A673 (cell line): Measurements from ENCODE around the gene MTF1. TPM values are rescaled to one million over a fixed set of nuclear protein-coding genes. Genes with fewer than 3 reads are reported as not detected.

Source experiments
- BruUV-seq: library from RNA; stranded (reverse); fragments of 400-500 nt; replicated peaks from 2 replicates; lab custom pipeline; 2021; lab: Mats Ljungman, UMichigan
- CTCF ChIA-PET: fragments of 300-600 bp; sonication (Branson Sonifier 250); formaldehyde crosslinking; loops from one replicate; lab custom pipeline; 2022; ENCODE audit warnings: antibody characterized with exemption; lab: Charles Lee
- POLR2A ChIA-PET: fragments of 300-600 bp; sonication (Branson Sonifier 250); formaldehyde crosslinking; loops from one replicate; lab custom pipeline; 2022; ENCODE audit warnings: antibody characterized with exemption; ENCODE audit not compliant: low non-redundant PET; lab: Charles Lee
- DNase-seq: peaks from one replicate; pipeline ENCODE4 v3.0.0-alpha.2; 2015; ENCODE audit warnings: low spot score
- H3K27ac ChIP-seq: fragments of 200-600 bp; sonication (generic); 2 replicates; pipeline ENCODE4 v1.5.1; 2016; ENCODE audit warnings: mixed run types, low read depth, mild to moderate bottlenecking, mixed read lengths, antibody characterized with exemption, low read length; ENCODE audit not compliant: poor library complexity, severe bottlenecking
- H3K27me3 ChIP-seq: fragments of 200-600 bp; sonication (generic); replicated peaks from 2 replicates; pipeline ENCODE4 v1.6.1; 2017; ENCODE audit warnings: mixed run types, low read depth, mild to moderate bottlenecking, mixed read lengths, antibody characterized with exemption, low read length; ENCODE audit not compliant: insufficient read depth, poor library complexity
- H3K36me3 ChIP-seq: fragments of 200-600 bp; sonication (generic); 2 replicates; pipeline ENCODE4 v1.6.1; 2016; ENCODE audit warnings: mixed run types, mild to moderate bottlenecking, mixed read lengths, antibody characterized with exemption, low read length; ENCODE audit not compliant: insufficient read depth, poor library complexity, severe bottlenecking
- H3K4me1 ChIP-seq: fragments of 200-600 bp; sonication (generic); 2 replicates; pipeline ENCODE4 v1.6.1; 2017; ENCODE audit warnings: mixed run types, mild to moderate bottlenecking, mixed read lengths, antibody characterized with exemption, low read length; ENCODE audit not compliant: insufficient read depth, poor library complexity, severe bottlenecking
- H3K4me3 ChIP-seq: fragments of 200-600 bp; sonication (generic); 2 replicates; pipeline ENCODE4 v1.5.1; 2016; ENCODE audit warnings: low read depth, mixed run types, mild to moderate bottlenecking, mixed read lengths, low read length; ENCODE audit not compliant: poor library complexity, severe bottlenecking
- H3K9me3 ChIP-seq: fragments of 200-600 bp; sonication (generic); 2 replicates; pipeline ENCODE4 v1.6.1; 2016; ENCODE audit warnings: mixed run types, low read depth, mild to moderate bottlenecking, mixed read lengths, antibody characterized with exemption, low read length; ENCODE audit not compliant: poor library complexity, severe bottlenecking
- EZH2 ChIP-seq: fragments of 200-600 bp; sonication (generic); IDR thresholded peaks from 2 replicates; pipeline ENCODE4 v1.6.1; 2017; ENCODE audit warnings: borderline replicate concordance, low read depth, mild to moderate bottlenecking, mixed read lengths, antibody characterized with exemption, low read length; ENCODE audit not compliant: poor library complexity, severe bottlenecking
- intact Hi-C: fragments of 100-400 bp; cut with micrococcal nuclease; formaldehyde crosslinking; loops from one replicate; pipeline ENCODE4 v1.10.0; 2022; ENCODE audit not compliant: unreplicated experiment
- total RNA-seq: library from RNA; stranded (reverse); gene quantifications from 2 replicates; pipeline ENCODE4 v1.2.3, GENCODE V29; 2021
- TF ChIP-seq, protein P1 (sequence below): fragments of 300-800, 200-600 bp; sonication (generic); conservative IDR thresholded peaks from 2 replicates; pipeline ENCODE4 v1.5.1; 2017; ENCODE audit warnings: low read depth, mild to moderate bottlenecking, antibody characterized with exemption, low read length, moderate library complexity, mixed read lengths

Gene MTF1
- total RNA-seq, 1 experiment from 2014 or later = 19.8 TPM

DNA sequence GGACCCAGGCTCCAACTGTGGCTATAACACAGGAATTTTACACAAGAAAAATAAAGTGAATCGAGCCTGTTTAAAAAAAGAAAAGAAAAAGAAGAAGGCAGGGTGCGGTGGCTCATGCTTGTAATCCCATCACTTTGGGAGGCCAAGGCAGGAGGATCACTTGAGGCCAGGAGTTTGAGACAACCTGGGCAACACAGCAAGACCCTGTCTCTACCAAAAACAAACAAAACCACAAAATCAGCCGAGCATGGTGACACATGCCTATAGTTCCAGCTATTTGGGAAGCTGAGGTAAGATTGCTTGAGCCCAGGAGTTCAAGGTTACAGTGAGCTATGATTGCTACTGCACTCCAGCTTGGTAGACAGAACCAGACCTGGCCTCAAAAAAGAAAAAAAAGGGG, 17.7 kb downstream of the MTF1 start:
- TF ChIP-seq, protein P1, sequence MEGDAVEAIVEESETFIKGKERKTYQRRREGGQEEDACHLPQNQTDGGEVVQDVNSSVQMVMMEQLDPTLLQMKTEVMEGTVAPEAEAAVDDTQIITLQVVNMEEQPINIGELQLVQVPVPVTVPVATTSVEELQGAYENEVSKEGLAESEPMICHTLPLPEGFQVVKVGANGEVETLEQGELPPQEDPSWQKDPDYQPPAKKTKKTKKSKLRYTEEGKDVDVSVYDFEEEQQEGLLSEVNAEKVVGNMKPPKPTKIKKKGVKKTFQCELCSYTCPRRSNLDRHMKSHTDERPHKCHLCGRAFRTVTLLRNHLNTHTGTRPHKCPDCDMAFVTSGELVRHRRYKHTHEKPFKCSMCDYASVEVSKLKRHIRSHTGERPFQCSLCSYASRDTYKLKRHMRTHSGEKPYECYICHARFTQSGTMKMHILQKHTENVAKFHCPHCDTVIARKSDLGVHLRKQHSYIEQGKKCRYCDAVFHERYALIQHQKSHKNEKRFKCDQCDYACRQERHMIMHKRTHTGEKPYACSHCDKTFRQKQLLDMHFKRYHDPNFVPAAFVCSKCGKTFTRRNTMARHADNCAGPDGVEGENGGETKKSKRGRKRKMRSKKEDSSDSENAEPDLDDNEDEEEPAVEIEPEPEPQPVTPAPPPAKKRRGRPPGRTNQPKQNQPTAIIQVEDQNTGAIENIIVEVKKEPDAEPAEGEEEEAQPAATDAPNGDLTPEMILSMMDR = no peak
- no peak for TF ChIP-seq EZH2
- H3K4me1 ChIP-seq = no peaks in the 10 kb centered on the region
- intact Hi-C loops = no loop called here
- no peak overlapping the region for H3K4me3 ChIP-seq
- no TSS peak for BruUV-seq
- no peak overlapping the region for H3K27ac ChIP-seq
- peaks cover 21% of the 10 kb centered on the region for H3K36me3 ChIP-seq
- H3K27me3 ChIP-seq = no peaks in the 10 kb centered on the region
- H3K9me3 ChIP-seq = no peaks in the 10 kb centered on the region
- no peak for DNase-seq
- ChIA-PET POLR2A (no interaction called here), CTCF (no interaction called here)

DNA sequence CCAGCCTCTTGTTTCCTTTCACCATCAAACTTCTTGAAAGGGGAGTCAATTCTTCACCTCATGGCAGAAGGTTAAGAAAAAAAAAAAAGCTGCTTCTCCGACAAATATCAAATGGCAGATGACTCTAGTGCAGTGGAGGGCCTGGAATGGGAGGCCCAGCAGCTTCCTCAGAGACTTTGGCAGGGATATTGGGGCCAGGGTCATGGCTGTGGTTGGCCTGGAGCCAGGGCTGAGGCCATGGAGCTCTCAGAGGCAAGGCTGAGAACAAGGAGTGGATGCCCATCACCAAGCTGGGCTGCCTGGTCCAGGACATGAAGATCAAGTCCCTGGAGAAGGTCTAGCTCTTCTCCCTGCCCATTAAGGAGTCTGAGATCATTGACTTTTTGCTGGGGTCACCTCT, 18.7 kb downstream of the MTF1 start:
- POLR2A ChIA-PET = interaction anchor here (0.5 kb wide), 1 partner anchor 17 kb away, joined by 3 read pairs; no protein-coding TSS in a partner anchor
- CTCF ChIA-PET = no interaction called here
- Histone ChIP-seq H3K27ac (no peak overlapping the region), H3K36me3 (peaks cover 26% of the 10 kb centered on the region), H3K4me1 (no peaks in the 10 kb centered on the region), H3K27me3 (no peaks in the 10 kb centered on the region), H3K9me3 (no peaks in the 10 kb centered on the region), H3K4me3 (no peak overlapping the region)
- BruUV-seq = no TSS peak
- no peak for DNase-seq
- intact Hi-C loops = no loop called here
- no peak for TF ChIP-seq EZH2
- TF ChIP-seq, protein P1 = no peak

DNA sequence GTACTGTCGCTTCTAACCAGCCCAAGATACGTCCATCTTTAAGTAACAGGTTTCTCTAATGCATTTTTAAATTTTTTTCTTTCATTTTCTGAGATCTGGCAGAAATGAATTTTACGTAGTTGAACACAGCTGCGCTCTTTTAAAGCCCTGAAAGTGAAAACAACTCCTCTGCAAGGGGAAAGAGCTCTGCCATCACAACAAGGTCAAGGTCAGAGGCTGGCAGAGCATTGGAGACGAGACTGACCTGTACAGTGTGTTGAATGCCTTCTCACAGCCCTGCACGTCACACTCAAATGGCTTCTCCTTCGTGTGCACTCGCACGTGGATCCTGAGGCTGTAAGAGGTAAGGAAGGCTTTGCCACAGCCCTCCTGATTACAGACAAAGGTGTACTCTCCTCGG, 19.7 kb downstream of the MTF1 start:
- Histone ChIP-seq H3K27ac (no peak overlapping the region), H3K36me3 (peaks cover 35% of the 10 kb centered on the region), H3K9me3 (no peaks in the 10 kb centered on the region), H3K4me1 (no peaks in the 10 kb centered on the region), H3K4me3 (no peak overlapping the region), H3K27me3 (no peaks in the 10 kb centered on the region)
- no TSS peak for BruUV-seq
- ChIA-PET POLR2A (no interaction called here), CTCF (no interaction called here)
- intact Hi-C loops = no loop called here
- TF ChIP-seq, protein P1 = no peak
- TF ChIP-seq EZH2 = no peak
- DNase-seq = no peak
